Stimulated activated CD4-positive, alpha-beta T cell treated with anti-CD3 and anti-CD28 coated beads, Interleukin-4, amount 100 ng/mL, for 4 hours (primary cell): ENCODE data around the gene GOLGA8S.
"Not testable (repeated sequence)": the region's sequence is repeated elsewhere in the genome, so short reads cannot be mapped to it uniquely, and the experiment has no call there.

Experiments used
- DNase-seq, 2 experiments: peaks; one replicate each; pipeline ENCODE4 v3.0.0-alpha.2; 2020

GOLGA8S gene, protein sequence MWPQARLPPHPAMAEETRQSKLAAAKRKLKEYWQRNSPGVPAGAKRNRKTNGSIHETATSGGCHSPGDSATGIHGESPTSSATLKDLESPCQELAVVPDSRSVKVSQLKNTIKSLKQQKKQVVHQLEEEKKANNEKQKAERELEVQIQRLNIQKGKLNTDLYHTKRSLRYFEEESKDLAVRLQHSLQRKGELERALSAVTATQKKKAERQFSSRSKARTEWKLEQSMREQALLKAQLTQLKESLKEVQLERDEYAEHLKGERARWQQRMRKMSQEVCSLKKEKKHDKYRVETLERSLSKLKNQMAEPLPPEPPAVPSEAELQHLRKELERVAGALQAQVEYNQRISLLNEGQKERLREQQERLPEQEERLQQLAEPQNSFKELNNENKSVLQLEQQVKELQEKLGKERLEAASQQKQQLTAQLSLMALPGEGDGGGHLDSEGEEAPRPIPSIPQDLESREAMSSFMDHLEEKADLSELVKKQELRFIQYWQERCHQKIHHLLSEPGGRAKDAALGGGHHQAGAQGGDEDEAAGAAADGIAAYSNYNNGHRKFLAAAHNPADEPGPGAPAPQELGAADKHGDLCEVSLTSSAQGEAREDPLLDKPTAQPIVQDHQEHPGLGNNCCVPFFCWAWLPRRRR

DNA sequence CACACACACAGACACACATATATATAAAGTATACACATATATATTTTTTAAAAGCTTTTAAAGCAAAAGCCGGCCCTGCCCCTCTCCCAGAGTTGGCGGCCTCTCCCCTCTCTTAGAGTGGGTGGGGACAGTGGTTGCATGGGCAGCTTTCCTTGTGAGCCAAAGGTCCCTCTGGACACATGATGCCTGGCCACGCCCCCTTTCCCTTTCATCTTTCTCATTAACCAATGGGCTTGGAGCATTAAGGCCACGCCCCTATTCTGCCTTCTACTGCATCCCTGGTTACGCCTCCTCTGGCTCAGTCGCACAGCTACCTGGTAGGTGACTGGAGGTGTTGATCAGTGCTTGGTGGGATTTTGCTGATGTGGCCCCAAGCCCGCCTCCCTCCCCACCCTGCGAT, at the start of gene GOLGA8S:
TSS of gene GOLGA8S (plus strand) at position 301 of the 400 bp plus-strand sequence. CDS start at position 363, 62 bp downstream.
- DNase-seq, result not testable (repeated sequence)

DNA sequence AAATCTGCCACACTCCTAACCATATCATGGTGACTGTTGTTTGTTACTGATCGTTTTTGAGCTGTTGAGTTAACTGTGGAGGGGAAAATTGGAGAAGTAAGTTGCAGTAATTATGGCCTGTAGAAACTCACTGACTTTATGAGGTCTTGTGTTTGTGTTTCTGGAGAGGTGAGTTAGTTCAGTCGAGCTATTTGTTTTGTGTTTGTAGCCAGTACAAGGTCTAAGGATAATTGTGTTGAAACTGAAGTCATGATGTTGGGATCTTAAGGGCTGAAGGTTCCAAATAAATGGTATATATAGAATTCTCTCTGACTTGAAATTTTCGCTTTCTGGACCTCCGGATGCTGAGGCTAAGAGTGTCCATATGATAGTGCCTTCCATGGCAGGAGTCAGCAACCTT, 49.7 kb upstream of the GOLGA8S start:
- not testable (repeated sequence) for DNase-seq

GRCh38 chr15:23305921-23306320, 48.6 kb upstream of the GOLGA8S start:
- DNase-seq, result not testable (repeated sequence)

GRCh38 chr15:23311233-23311632, 43.3 kb upstream of the GOLGA8S start:
- DNase-seq, result not testable (repeated sequence)

DNA sequence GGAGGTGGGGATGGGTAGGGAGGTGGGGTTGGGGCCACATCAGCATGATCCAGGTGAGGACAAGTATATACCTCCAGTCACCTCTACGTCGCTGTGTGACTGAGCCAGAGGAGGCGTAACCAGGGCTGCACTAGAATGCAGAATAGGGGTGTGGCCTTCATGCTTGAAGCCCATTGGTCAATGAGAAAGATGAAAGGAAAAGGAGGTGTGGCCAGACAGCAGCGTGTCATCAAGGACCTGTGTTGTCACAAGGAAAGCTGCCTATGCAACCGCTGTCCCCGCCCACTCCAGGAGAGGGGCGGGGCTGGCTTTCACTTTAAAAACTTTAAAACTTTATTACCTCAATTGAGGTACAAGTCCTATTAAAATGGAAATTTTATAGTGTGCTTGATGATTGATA, 20.5 kb upstream of the GOLGA8S start, which contains the start of gene GOLGA6L26:
TSS of gene GOLGA6L26 (minus strand) at position 101 of the 400 bp plus-strand sequence. CDS start at position 40, 61 bp downstream.
- not testable (repeated sequence) for DNase-seq

DNA sequence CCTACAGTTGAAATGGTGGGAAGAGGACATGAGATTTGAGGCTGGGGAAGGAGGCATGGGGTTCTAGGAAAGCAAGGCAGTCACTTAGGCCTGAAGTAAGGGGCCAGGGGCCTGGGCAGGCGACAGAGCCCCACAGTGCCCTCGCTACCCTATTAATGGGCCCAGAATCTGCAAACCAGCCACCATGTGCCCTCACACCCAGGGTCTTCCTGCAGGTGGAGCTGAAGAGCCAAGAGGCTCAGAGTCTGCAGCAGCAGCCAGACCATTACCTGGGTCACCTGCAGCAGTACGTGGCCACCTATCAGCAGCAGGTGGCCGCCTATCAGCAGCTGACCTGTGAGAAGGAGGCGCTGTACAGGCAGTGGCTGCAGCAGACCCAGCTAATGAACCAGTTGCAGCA, 8.1 kb downstream of the GOLGA8S start:
- not testable (repeated sequence) for DNase-seq

GRCh38 chr15:23364261-23364660, 9.7 kb downstream of the GOLGA8S start:
- not testable (repeated sequence) for DNase-seq

DNA sequence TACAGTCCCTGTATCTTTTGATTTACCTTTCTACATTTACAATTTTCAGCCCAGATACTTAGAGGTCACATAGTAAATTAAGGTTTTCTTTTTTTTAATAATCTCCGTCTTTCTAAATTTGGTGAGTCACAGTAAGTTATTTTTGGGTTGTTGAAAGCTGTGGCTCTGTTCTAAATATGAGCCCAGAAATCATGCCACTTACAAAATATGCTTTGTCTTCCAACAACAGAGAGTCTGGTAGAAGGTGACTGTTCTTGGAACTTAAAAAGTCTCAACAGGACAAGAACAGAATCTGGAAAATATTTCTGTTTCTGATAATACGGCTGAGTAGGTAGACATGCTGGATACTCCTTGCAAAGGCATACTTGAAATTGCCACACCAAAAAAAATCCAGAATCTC, 16.0 kb downstream of the GOLGA8S start:
- no peak for DNase-seq

DNA sequence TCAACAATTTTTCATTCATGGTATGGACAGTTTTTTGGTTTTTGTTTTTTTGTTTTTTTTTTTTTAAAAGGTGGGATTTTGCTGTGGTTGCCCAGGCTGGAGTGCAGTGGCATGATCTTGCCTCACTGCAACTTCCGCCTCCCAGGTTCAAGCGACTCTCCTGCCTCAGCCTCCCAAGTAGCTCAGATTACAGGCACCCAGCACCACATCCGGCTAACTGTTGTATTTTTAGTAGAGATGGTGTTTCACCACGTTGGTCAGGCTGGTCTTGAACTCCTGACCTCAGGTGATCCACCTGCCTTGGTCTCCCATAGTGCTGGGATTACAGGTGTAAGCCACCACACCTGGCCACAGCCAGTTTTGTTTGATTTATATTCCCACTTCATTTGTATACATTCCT, 16.6 kb downstream of the GOLGA8S start:
- not testable (repeated sequence) for DNase-seq

DNA sequence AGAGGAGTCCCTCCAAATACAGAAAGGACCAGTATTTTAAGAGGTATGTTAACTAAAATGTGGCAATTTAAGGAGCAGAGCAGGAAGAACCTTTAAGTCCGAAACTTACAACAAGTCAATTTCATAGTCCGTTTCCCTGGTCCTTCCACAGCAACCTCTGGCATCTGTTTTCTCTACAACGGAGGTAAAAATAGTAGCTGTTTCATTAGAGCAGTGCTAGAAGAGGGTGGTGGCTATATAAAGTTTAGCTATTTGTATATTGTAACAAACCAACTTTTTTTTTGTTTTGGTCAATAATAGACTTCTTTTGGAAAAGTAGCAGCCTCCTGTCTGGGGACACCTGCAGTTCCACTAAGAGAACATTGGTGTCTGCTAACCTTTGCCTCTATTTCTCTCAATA, 17.3 kb downstream of the GOLGA8S start:
- DNase-seq, result not testable (repeated sequence)

DNA sequence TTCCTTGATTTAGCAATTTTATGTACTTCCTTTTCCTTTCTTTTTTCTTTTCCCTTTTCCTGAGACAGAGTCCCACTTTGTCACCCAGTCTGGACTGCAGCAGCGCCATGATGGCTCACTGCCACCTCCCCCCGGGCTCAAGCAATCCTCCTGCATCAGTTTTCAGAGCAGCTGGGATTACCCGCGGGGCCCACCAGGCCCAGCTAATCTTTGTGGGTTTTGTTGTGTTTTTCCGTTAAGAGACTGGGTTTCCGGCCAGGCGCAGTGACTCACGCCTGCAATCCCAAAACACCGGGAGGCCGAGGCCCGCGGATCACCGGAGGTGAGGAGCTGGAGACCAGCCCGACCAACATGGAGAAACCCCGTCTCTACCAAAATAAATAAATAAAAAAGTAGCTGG, 17.7 kb downstream of the GOLGA8S start:
- no peak for DNase-seq

GRCh38 chr15:23372891-23373600, 18.5 kb downstream of the GOLGA8S start:
- not testable (repeated sequence) for DNase-seq

GRCh38 chr15:23374226-23374625, 19.7 kb downstream of the GOLGA8S start:
- DNase-seq, result not testable (repeated sequence)

GRCh38 chr15:23378946-23379345, 24.4 kb downstream of the GOLGA8S start:
- not testable (repeated sequence) for DNase-seq

- DNase-seq, result not testable (repeated sequence)
Observed at GRCh38 chr15:23380700-23381099, 26.2 kb downstream of the GOLGA8S start.

GRCh38 chr15:23381192-23381591, 26.6 kb downstream of the GOLGA8S start:
- not testable (repeated sequence) for DNase-seq

DNA sequence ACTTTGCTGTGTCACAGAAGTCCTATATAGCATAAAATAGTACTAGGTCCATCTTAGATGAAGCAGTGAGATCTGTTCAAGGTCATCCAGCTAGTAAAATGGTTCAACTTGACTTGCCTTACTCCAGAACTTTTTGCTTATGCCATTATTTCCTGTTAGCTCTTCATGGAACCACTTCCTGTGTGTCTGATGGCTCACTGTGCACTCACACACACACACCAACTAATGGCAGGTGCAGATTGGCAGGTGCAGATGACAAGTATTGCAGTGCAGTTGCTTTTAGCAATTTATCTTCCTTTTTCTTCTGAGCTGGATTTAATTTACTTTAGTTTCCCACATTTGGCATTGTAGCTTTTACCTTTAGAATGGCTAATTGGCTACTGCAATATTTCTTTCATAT, 29.8 kb downstream of the GOLGA8S start:
- DNase-seq, result no peak

DNA sequence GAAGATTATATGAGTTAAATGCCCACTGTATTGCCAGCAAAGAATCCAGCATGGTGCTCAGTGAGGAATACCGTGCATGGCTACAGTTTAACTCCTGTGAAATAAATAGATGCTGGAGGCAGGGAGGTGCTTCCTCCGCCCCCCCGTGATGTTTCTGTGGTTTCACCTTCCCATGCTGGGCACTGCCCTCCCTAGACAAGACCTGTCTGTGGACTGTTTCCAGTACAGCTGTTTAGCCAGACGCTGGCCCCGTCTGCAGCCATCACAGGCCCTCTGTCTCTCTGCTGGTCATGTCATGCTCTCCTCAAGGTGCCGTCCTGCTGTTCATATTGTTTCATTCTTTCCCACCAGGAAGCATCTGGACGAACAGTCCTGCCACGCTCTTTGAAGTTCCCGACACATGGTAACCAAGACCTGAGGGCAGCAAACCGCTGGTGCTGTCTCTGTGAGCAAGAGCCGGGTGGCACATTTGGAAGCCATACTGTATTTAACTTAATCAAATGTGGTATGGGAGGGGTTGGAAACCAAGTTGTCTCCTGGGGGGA, 31.4 kb downstream of the GOLGA8S start:
- no peak for DNase-seq

GRCh38 chr15:23387621-23388190, 33.2 kb downstream of the GOLGA8S start:
- no peak for DNase-seq

DNA sequence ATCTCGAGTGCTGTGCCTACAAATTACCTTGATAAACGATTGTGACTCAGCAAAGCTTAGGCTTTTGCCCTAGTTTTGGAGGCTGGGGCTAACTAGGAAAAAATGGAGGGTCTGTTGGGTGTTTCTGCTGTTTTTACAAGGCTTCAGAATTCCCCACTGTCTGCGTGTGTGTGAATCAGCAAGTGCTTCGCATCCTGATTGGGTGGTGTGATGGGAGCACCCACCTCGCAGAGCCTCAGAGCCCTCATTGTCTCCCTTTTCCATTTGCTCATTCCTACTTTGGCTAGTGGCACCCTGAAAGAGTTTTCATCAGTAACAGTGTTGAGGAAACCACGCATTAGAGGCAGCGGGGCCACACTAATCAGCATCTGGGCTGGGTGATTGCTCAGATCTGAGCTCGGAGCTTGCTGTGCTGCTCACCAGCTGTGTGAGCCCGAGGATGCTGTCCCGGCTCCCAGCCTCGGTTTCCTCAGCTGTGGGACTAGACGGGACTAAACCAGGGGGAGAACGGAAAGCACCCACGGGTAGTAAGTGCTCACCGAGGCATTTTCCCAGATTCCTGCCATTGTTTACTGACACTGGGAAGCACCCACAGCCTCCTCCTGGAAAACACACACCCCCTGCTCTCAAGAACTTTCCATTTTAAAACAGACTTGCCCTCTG, 40.6 kb downstream of the GOLGA8S start:
- DNase-seq, result no peak

GRCh38 chr15:23395832-23396231, 41.3 kb downstream of the GOLGA8S start:
- DNase-seq, result no peak

DNA sequence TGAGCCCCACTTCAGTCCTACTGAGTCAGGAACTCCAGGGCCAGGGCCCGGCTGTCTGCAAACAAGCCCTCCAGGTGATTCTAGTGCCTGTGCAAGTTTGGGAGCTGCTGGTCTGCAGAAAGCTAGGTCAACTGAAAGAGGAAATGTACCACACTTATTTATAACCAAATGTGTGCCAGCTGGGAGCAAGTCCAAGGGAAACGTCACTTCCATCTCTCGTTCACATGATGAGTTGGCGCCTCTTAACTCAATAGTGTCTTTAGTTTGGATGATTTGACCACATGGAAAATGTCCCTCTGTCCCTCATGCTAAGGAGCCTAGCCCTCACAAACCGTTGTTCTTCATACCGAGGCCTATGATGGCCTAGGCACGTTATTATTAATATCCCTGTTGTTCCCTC, 43.2 kb downstream of the GOLGA8S start:
- no peak for DNase-seq
